Activated CD4-positive, alpha-beta T cell treated with anti-CD3 and anti-CD28 coated beads, Interleukin-2, amount 50 U/mL, for 1 hour (primary cell): Measurements from ENCODE around the gene RPL4.
"Not testable (repeated sequence)": the region's sequence is repeated elsewhere in the genome, so short reads cannot be mapped to it uniquely, and the experiment has no call there.

Source experiments
- DNase-seq: peaks from one replicate; pipeline ENCODE4 v3.0.0-alpha.2; 2020

The RPL4 gene

DNA sequence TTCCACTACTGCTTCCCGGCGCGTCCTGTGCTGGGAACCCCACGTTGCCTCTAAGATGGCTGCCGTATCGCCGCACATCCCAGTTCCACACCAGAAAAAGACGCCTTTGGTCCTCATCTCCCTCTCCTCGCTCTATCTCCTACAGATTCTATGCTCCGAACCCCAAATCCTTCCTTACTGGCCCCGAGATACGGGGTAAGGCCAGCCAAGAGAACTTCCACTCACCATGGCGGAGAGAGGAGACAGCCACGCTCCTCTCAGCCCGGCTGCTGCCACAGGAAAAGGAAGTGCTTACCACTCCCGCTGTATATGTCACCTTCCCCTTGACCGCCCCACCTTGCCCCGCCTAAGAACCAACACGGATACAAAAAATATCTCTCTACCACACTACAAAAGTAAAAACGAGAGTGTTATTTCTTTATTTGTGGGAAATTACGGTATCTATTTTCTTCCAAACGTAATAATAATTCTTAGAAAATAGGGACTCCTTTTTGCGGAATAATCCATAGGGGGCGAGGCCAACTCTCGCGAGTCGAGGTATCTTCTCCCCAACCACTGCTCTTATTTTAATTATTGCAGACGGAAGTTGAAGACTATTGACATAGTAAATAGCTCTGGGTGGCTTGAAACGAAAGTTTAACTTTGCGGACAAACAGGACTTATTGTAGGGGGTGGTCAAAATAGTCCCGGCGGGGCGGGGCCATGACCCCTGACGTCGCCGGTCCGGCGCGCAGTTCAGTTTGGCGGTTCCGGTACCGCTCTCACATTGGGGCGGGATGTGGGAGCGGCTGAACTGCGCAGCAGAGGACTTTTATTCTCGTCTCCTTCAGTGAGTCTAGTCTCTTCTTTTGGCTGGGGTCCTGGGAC is at the start of gene RPL4, which contains the start of gene ZWILCH:
RPL4 (minus strand) TSS at position 293 of the 867 bp plus-strand sequence; CDS start at position 228, 65 bp downstream.
ZWILCH (plus strand) TSS at position 764 of the 867 bp plus-strand sequence; CDS start at position 777, 13 bp downstream.
- DNase-seq, result peak; percentile 78

DNA sequence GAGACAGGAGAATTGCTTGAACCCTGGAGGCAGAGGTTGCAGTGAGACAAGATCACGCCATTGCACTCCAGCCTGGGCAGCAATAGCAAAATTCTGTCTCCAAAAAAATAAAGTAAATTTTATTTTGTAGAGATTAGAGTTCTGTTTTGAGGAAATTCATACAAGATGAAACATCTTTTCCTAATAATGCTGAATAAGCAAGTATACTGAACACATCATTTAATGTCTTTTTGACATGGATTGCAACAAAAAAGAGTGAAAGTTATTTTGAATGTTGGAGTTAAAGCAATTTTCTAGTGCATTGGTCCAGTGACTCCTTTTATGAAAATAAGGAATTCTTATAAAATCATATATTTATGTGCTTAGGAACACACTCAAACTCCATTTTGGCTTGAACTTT is 40.6 kb upstream of the RPL4 start:
- no peak for DNase-seq

DNA sequence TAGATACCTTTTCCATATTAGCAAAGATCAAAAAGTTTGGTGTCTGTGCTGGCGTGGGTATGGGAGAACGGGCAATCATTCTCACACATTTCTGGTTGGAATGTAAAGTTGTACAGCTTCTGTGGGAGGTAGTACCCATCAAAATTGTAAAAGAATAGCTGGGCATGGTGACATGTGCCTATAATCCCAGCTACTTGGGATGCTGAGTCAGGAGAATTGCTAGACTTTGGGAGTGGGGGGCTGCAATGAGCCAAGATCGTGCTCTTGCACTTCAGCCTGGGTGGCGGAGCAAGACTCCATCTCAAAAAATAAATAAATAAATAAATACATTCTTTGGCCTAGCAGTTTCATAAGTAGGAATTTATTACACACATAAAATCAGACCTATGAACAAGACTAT is 38.2 kb upstream of the RPL4 start:
- no peak for DNase-seq

DNA sequence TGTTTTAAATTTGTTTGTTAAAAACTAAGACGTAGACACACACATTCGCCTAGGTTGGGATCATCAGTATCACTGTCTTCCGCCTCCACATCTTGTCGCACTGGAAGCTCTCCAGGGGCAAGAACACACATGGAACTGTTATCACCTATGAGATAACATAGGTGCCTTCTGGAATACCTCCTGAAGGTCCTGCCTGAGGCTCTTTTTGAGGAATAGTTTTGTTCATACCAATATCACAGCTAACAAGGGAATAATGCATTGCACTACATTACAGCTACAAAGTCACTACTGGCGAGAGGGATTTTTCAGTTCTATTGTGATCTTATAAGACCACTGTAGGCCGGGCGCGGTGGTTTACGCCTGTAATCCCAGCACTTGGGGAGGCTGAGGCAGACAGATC is 30.4 kb upstream of the RPL4 start:
- DNase-seq, result no peak

DNA sequence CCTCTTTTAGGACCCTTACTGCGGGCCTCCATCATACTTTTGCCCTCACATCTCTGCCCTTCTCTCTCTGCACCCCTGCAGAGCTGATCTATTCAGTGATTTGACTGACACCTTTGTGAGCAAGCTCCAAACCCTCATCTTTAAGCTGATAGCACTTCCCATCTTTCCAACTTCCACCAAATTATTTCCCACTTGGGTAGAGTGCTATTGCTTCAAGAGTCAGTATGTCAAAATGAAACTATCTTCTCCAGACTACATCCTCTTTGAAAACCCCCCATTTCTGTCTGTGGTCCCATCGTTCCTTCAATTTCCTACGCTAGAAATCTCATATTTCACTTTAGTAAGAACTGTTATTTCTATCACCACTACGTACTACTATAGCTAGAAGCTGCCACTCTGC is 20.2 kb upstream of the RPL4 start:
- DNase-seq, result no peak

DNA sequence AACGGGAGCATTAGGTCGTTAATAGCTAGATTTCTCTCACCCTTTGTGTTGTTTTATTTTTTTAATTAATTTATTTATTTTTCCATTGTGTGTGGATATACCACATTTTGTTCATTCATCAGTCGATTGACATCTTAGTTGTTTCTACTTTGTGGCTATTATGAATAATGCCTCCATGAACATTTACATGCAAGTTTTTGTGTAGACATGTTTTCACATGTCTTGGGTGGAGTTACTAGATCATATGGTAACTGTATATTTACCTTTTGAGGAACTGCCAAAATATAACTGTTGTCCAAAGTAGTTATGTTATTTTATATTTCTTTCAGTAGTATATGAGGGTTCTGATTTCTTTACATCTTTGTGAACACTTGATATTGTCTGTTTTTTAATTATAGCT is 19.3 kb upstream of the RPL4 start:
- no peak for DNase-seq

DNA sequence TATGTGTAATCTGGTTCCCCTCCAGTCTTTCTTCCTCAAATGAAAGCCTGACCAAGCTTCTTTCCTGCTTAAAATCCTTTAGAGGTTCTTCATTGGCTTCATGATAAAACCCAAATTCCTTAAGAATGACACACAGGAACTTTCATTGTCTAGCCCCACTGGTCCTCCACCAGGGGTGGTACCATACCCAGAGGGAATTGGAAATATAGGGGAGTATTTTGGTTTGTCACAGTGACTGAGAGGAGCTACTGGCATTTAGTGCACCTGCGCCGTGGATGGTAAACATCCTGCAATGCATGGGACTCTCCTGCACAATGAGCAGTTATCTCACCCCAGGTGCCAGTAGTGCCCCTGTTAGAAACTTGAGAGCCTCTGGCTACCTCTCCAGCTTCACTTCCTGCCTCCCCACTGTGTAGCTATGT is 11.3 kb upstream of the RPL4 start:
- DNase-seq, result no peak

DNA sequence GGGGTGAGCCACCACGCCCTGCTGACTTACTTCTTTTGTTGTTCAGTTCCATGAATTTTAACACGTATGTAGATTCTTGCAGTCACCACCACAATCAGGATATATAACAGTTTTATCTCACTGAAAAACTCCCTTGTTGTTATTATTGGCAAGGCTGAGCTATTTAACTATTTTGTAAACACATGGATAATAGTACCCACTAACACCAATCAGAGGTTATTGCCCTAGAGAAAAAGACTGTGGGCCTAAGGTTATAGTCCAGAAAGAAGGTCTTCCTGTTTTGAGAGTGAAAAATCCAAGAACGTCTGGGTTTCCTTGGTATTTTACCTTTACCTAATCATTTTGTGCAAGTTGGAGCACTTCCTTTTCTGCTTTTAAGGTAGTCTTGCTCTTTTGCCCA is 9.9 kb upstream of the RPL4 start:
- DNase-seq, result no peak

DNA sequence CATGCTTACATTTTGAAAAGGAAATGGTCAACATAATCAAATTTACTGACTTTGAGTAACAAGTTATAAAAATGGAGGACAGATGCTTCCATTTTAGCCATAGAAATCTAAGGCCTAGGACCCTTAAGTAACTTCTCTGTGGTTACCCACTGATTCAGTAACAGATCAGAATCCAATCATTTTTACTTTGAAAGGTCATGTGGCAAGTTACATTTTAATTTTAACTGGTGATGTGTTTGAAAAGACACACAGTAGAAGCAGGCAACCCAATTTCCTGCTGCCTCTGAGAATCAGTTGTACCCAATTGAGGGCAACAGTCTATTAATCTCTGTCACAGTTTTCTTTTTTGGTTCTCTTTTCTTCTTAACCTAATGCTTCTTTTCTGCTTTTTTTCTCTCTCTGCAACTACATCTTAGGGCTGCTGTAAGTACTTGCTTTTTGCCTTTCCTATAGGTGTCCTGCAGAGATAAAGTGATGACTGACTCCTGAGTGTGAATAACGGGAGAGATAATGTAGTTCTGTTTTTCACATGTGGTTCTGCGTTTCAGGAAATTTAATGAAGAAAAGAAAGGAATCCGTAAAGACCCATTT is 3.7 kb upstream of the RPL4 start:
- DNase-seq, result no peak

DNA sequence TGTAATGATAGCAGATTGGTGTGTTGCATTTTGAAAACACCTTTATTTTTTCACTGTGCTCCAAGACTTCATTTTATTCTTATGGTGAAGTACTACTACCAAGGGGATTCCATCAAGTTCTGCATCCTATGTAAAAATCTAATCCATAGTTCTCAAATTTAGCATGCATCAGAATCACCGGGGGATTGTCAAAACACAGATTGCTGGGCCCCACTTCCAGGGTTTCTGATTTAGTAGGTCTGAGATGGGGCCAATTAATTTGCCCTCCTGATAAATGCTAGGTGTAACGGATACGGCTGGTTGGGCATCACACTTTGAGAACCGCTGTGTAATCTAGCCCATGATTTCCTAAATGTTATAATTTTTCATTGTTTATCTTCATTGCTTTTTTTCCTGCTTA is 1.2 kb upstream of the RPL4 start:
- no peak for DNase-seq

DNA sequence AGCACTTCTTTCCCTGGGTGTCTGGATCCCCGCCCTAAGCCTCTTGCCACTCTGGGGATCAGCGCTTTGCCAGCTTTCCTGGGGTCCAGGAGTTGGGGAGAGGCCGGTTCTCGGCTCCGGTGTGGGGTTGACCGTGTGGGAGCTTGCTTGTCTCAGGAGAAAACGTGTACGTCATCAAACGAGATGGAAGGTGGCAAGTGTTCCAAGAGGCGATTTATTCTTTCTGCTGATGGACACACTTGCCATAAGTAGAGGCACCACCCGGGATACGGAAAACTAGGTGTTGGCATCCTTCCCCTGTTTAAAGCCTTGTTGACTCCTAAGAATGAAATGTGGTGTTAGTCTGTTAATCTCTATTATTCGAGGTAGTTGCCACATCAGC is 766 bp upstream of the RPL4 start:
- DNase-seq, result no peak

DNA sequence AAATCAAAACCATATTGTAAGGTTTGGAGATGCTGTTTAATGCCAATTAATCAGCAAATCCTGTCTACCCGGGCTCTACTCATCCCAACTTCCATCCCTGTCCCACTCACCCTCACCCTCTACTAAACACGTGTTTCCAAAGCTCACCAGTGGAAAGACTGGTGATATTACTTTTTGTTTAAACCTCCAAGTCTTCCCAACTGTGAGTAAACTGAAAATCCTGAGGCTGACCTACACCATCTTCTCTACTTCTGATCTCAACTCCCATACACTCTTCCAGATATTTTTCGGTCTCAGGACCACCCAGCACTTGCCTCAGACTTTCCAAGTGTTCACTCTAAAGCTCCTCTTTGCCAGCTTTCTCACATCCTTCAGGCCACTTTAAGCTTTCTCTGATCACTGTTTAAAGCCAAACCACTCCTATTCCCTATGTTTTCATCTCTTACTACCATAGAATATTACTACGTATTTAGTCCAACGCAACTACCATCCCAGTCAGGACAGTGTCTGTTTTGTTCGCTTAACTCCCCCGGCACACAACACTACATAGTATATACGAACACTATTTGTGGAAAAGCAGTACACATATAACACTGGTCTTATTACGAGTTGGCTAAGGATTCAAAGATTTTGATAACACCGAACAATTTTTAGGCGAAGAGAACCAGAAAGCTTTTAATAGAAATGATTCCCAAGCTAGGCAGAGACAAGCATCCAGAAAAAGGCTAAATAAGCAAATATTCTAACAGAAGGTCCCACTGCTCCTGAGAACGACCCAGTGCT is 684 bp downstream of the RPL4 start:
- DNase-seq, result no peak

DNA sequence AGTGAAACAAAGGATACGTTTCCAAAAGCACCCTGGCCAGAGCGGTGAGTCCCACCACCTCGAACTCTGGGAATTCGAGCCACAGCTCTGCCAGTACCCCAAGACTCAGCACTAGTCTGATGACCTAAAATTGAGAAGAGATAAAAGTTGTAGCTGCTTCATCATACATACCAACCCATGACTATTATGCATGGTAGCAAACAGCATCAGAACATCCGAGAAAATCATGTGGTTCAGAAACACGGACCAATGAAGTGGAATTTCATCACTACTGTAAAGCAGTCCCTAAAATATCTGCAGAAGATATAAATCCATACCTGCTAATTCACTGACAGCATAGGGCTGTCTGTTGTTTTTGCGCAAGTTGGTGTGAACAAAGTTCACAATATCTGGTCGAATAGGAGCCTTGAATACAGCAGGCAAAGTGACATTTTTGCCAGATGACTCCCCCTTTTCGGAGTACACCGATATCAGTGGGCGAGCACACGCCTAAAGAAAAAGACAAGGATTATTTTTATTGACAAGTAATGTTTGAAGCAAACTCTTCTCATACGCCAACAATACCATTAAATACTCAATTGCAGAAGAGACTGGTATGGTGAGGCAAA is 1.5 kb downstream of the RPL4 start:
- not testable (repeated sequence) for DNase-seq

DNA sequence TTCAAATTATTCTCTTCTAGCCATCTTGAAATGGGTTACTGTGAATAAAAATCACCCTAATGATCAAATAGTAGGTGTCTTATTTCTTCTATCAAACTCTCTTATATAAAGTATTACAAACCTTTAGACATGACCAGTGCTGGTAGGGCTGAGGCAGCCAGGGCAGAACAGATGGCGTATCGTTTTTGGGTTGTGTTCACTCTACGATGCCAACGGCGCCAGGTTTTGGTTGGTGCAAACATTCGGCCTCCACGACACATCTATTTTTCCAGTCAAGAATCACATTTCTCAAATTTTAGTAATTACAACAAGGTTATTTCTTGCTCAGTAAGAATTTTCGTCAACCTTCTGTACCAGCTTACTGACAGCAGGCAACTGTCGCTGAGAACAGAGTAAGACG is 2.2 kb downstream of the RPL4 start:
- no peak for DNase-seq

DNA sequence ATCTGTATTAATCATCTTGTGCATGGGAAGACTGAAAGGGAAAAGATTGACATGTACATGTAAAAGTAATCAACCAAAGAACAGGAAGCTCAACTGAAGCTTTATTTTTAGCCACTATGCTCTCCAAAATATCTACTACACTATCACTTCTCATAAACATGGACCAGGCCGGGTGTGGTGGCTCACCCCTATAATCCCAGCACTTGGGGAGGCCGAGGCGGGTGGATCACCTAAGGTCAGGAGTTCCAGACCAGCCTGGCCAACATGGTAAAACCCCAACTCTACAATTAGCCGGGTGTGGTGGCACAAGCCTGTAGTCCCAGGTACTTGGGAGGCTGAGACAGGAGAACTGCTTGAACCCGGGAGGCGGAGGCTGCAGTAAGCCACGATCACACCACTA is 4.3 kb downstream of the RPL4 start:
- not testable (repeated sequence) for DNase-seq

DNA sequence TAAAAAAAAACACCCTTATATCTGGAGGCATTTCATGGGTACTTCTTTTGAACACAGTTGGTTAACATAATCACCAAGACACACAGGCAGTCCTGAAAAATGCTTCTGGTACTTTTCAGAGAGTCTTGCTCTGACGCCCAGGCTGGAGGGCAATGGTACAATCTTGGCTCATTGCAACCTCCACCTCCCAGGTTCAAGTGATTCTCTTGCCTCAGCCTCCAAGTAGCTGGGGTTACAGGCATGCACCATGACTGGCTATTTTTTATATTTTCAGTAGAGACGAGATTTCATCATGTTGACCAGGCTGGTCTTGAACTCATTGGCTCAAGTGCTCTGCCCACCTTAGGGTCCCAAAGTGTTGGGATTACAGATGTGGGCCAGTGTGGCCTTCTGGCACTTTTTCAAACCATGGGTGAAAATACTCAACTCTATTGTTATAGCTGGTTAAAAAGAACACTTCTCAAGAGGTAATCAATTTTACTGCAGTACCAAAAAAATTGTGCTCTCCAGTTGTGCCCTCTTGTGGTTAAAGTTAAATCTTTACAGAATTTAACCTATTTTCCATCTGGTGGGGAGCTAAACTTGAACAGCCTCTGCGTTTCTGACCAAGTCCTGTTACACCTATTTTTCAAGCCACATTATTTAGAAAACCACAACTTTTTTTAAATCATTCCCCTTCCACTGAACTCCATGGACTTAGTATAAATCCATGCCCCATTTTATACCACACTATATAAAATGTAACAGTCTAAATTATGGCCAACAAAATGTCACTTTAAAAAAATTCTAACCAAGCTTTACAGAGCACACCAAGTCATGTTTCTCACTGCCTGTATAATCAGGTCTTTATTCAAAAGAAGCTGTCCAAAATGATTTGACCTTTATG is 5.9 kb downstream of the RPL4 start:
- DNase-seq, result no peak

DNA sequence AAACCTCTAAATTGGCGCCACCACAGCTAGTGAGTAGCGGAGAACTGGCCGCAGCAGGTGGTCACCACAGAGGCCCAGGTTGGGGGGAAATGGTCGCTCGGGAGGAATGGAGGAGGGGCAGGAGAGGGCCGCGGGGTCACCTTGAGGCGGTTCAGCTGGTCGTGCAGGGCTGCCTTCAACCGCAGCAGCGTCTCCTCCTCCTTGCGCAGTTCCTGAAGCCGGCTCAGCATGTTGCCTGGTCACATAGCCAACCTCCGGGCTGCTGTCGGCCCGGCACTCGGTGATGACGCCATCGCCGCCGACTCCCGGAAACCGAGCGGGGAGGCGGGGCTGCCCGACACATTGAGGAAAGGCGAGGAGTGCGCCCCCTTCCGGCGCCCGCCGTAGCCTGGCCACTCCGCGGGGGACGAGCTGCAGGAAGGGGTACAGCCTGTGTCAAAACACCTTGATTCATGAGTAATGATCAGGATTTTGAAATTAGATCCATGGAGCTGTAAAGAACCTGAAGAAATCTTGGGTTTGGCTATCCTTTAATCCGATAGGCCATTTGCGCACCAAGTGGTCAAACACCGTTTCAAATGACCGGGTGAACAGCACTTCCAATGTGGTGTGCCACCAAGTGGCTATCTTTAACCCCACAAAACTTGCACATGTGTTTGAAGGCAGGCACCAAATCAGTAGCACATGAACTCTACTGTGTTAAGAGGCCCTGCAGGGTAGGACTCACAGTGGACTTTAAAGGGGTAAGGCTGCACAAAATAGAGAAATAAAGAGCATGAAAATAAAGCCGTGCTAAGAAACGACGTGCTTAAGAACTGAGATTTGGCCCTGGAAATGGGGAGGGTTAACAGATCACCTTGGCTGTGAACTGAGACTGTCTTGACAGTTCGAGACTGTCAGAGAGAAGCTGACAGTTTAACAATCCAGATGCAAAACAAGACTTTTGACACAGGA is 6.9 kb downstream of the RPL4 start, which contains the start of gene SNAPC5:
SNAPC5 (minus strand) TSS at position 261 of the 954 bp plus-strand sequence; CDS start at position 230, 31 bp downstream.
- peak; percentile 98 for DNase-seq

DNA sequence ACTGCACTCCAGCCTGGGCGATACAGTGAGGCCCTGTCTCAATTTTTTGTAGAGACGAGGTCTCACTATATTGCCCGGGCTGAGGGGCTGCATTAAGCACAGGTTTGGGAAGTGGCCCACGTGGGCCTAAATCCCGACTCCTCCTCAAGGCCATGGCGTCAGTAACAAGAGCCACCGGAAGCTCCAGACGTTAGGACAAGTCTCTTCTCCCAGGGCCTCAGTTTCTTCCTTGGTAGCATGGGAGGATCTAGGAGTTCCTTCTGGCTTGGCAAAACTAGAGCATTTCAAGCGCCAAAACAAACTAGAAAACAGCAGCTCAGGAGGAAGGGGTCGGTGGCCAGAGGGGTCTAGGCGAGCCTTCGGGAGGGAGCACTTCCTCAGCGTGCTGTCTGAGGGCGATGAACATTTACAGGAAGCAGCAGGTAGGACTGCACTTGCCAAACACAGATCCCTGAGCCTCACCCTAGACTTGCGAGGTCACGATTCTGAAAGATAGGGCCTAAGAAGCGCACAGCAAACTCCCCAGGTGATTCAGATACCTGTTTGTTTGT is 7.6 kb downstream of the RPL4 start:
- no peak for DNase-seq

DNA sequence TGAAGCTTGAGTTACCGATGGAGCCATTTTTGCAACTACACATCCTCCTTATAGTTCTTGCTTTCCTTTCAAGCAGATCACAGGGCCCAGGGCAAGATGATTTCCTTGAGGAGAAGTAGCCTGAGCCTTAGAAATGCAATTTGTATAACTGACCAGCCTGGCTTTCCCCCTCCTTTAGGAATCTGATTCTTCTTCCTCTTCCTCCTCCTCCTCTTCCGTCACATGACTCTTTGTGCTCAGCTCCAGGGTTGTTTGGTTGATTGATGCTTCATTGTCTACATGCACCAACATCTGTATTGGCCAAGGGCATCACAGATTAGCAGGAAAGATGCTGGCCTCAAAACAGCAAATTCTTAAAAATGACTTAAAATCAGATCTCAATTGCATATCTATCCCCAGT is 10.4 kb downstream of the RPL4 start:
- no peak for DNase-seq

DNA sequence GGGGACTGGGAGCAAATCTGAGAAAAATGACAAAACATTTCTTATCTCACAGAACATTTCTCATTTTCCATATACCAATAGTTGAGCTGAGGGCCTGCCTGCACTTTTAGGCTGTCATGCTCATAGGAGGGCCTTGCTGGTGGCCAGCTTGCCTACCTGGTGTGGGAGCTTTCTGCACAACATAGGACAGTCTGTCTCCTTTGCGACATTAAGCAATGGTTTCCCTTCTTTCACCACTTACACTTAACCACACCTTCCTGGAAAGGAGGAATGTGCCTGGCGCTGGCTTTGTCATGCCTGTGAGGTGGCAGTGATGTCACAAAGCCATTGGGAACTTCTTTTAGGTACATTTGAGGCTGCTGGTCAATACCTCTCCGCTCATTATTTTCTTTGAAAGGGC is 12.8 kb downstream of the RPL4 start:
- DNase-seq, result no peak
